ENCODE data around the gene CAPN12. TPM values are rescaled to one million over a fixed set of nuclear protein-coding genes. Genes with fewer than 3 reads are reported as not detected.

CAPN12 gene
- polyA plus RNA-seq, 1 of the 3 experiments (the other 2 are of a cell fraction) = 3.0 TPM

GRCh38 chr19:38703509-38703908 lies 40.8 kb downstream of the CAPN12 start:
- H3K4me1 ChIP-seq (ENCODE audit: control insufficient read depth in 1 of 2, insufficient read depth in 2 of 2, low read depth in 1 of 2, low read length in 1 of 2) = peaks cover 0 to 12% of the 10 kb centered on the region in 2 experiments; a peak in 2 of 4 replicates
- peaks cover 46% of the 10 kb centered on the region for H4K20me1 ChIP-seq (ENCODE audit: insufficient read depth)
- POLR2A ChIA-PET = no interaction called here
- no peaks in the 10 kb centered on the region for H3K9me2 ChIP-seq
- TF ChIP-seq USF1 (IDR thresholded peaks at IDR 0.05; ENCODE audit: borderline replicate concordance, low read depth) (no peak), ELF1 (IDR thresholded peaks at IDR 0.05) (no peak), PBX3 (IDR thresholded peaks at IDR 0.05) (no peak), MXI1 (IDR thresholded peaks at IDR 0.05; ENCODE audit: low read depth, low read length) (no peak), MEF2A (IDR thresholded peaks at IDR 0.05; ENCODE audit: borderline replicate concordance, low read depth) (no peak), SIN3A (IDR thresholded peaks at IDR 0.05; ENCODE audit: borderline replicate concordance, low read depth, low read length) (no peak), TAF1 (IDR thresholded peaks at IDR 0.05; ENCODE audit: borderline replicate concordance, low read depth, low read length) (no peak)
- H3K79me2 ChIP-seq (ENCODE audit: insufficient read depth) = peaks cover 100% of the 10 kb centered on the region
- H3K4me2 ChIP-seq = no peak overlapping the region
- no peak overlapping the region for H3K27ac ChIP-seq (ENCODE audit: low read depth in 2 of 2, low read length in 1 of 2)
- H2AFZ ChIP-seq (ENCODE audit: low read depth) = no peak overlapping the region
- CTCF ChIA-PET = no interaction called here
- no peaks in the 10 kb centered on the region for H3K9me3 ChIP-seq
- H3K9ac ChIP-seq = no peak overlapping the region
- 90% methylated on average over 14 of the region's 14 CpGs for WGBS (ENCODE audit: low lambda C conversion rate)
- H3K4me3 ChIP-seq (ENCODE audit: low read depth in 2 of 2, low read length in 1 of 2) = no peak overlapping the region
- DNase-seq = no peak
- peaks cover 31 to 75% of the 10 kb centered on the region in 2 experiments for H3K36me3 ChIP-seq (replicated peaks in 1 of 2; ENCODE audit: control insufficient read depth in 1 of 2, insufficient read depth in 2 of 2, low read length in 1 of 2)
- no peaks in the 10 kb centered on the region for H3K27me3 ChIP-seq (ENCODE audit: insufficient read depth)
- peaks cover 3% of the 10 kb centered on the region for H3F3A ChIP-seq (replicated peaks; ENCODE audit: insufficient read depth)

GRCh38 chr19:38702278-38702677 lies 42.0 kb downstream of the CAPN12 start:
- ChIA-PET CTCF (interaction anchor here (0.6 to 1.5 kb wide), 4 partner anchors 28 to 299 kb away, joined by 3 to 5 read pairs (median 4); partner anchors contain the start of gene FAM98C), POLR2A (interaction anchor here (0.6 kb wide), 1 partner anchor 299 kb away, joined by 3 read pairs; the partner anchor contains the start of gene FAM98C)
- 94% methylated on average over 9 of the region's 14 CpGs for WGBS (ENCODE audit: low lambda C conversion rate)
- peaks cover 3% of the 10 kb centered on the region for H3F3A ChIP-seq (replicated peaks; ENCODE audit: insufficient read depth)
- no peak overlapping the region for H3K9ac ChIP-seq
- H4K20me1 ChIP-seq (ENCODE audit: insufficient read depth) = peaks cover 53% of the 10 kb centered on the region
- no peak overlapping the region for H3K4me3 ChIP-seq (ENCODE audit: low read depth in 2 of 2, low read length in 1 of 2)
- no peak for DNase-seq
- H3K9me3 ChIP-seq = no peaks in the 10 kb centered on the region
- no peaks in the 10 kb centered on the region for H3K9me2 ChIP-seq
- no peak for TF ChIP-seq ELF1 (IDR thresholded peaks at IDR 0.05)
- no peak for TF ChIP-seq RCOR1 (IDR thresholded peaks at IDR 0.05; ENCODE audit: low read length)
- TF ChIP-seq POLR2AphosphoS5 (IDR thresholded peaks at IDR 0.05; ENCODE audit: low read depth, low read length) = no peak
- TF ChIP-seq RXRA (IDR thresholded peaks at IDR 0.05; ENCODE audit: borderline replicate concordance, low read depth) = no peak
- TF ChIP-seq ZBTB33 (IDR thresholded peaks at IDR 0.05; ENCODE audit: borderline replicate concordance, low read depth) = no peak
- TF ChIP-seq JUND (IDR thresholded peaks at IDR 0.05) = no peak
- no peak for TF ChIP-seq RFX5 (IDR thresholded peaks at IDR 0.05; ENCODE audit: low read length)
- no peak for TF ChIP-seq PBX3 (IDR thresholded peaks at IDR 0.05)
- no peaks in the 10 kb centered on the region for H3K27me3 ChIP-seq (ENCODE audit: insufficient read depth)
- H3K79me2 ChIP-seq (ENCODE audit: insufficient read depth) = peaks cover 100% of the 10 kb centered on the region
- H3K4me2 ChIP-seq = no peak overlapping the region
- H3K27ac ChIP-seq (ENCODE audit: low read depth in 2 of 2, low read length in 1 of 2) = no peak overlapping the region
- H3K36me3 ChIP-seq (replicated peaks in 1 of 2; ENCODE audit: control insufficient read depth in 1 of 2, insufficient read depth in 2 of 2, low read length in 1 of 2) = peaks cover 38 to 66% of the 10 kb centered on the region in 2 experiments
- no peak overlapping the region for H2AFZ ChIP-seq (ENCODE audit: low read depth)
- H3K4me1 ChIP-seq (ENCODE audit: control insufficient read depth in 1 of 2, insufficient read depth in 2 of 2, low read depth in 1 of 2, low read length in 1 of 2) = peaks cover 0 to 20% of the 10 kb centered on the region in 2 experiments; a peak in 2 of 4 replicates
